IgD-negative memory B cell (primary cell): ENCODE results near the gene PEX11B. TPM values are rescaled to one million over a fixed set of nuclear protein-coding genes. Genes with fewer than 3 reads are reported as not detected.

ENCODE experiments used
- H3K27ac Mint-ChIP-seq, 3 donors: one replicate each; pipeline ENCODE4 v1.8.0; 2020 to 2022; ENCODE audit warnings: mild to moderate bottlenecking in 3 of 3, mixed read lengths in 3 of 3, moderate library complexity in 1 of 3
- H3K27me3 Mint-ChIP-seq: one replicate; pipeline ENCODE4 v1.8.0; 2021; ENCODE audit warnings: mixed read lengths
- H3K36me3 Mint-ChIP-seq: one replicate; pipeline ENCODE4 v1.8.0; 2020; ENCODE audit warnings: mild to moderate bottlenecking, mixed read lengths
- H3K4me1 Mint-ChIP-seq, 3 donors: one replicate each; pipeline ENCODE4 v1.8.0; 2020 to 2022; ENCODE audit warnings: mixed read lengths in 3 of 3, mild to moderate bottlenecking in 1 of 3
- H3K4me3 Mint-ChIP-seq, 4 donors: one replicate each; pipeline ENCODE4 v1.8.0; 2020 to 2022; ENCODE audit warnings: mild to moderate bottlenecking in 4 of 4, mixed read lengths in 4 of 4, moderate library complexity in 3 of 4
- H3K9me3 Mint-ChIP-seq, 3 donors: one replicate each; pipeline ENCODE4 v1.8.0; 2020 to 2021; ENCODE audit warnings: mixed read lengths in 3 of 3, mild to moderate bottlenecking in 1 of 3
- polyA plus RNA-seq: library from polyadenylated mRNA; unstranded; fragments of 300-500 nt; fragmentation: Illumina TruSeq; gene quantifications from one replicate; pipeline ENCODE4 v1.2.3, GENCODE V29; 2021

The PEX11B gene
- polyA plus RNA-seq, 1 donor from 2014 or later, result 42.3 TPM

GRCh38 chr1:145901312-145902021, 17.1 kb downstream of the PEX11B start:
- Mint-ChIP-seq H3K9me3 (no peaks in the 10 kb centered on the region), H3K4me1 (no peaks in the 10 kb centered on the region), H3K27me3 (no peaks in the 10 kb centered on the region), H3K36me3 (peaks cover 7% of the 10 kb centered on the region), H3K27ac (no peak overlapping the region), H3K4me3 (no peak overlapping the region)

GRCh38 chr1:145898756-145899155, 19.8 kb downstream of the PEX11B start:
- Mint-ChIP-seq H3K27ac (no peak overlapping the region), H3K36me3 (peaks cover 7% of the 10 kb centered on the region), H3K4me3 (no peak overlapping the region), H3K9me3 (no peaks in the 10 kb centered on the region), H3K27me3 (no peaks in the 10 kb centered on the region), H3K4me1 (no peaks in the 10 kb centered on the region)

GRCh38 chr1:145897969-145898368, 20.5 kb downstream of the PEX11B start:
- no peaks in the 10 kb centered on the region for H3K27me3 Mint-ChIP-seq
- no peak overlapping the region for H3K4me3 Mint-ChIP-seq
- H3K4me1 Mint-ChIP-seq, result no peaks in the 10 kb centered on the region
- H3K9me3 Mint-ChIP-seq, result no peaks in the 10 kb centered on the region
- peaks cover 7% of the 10 kb centered on the region for H3K36me3 Mint-ChIP-seq
- H3K27ac Mint-ChIP-seq, result no peak overlapping the region

GRCh38 chr1:145895471-145895870, 23.0 kb downstream of the PEX11B start:
- Mint-ChIP-seq H3K36me3 (peaks cover 4% of the 10 kb centered on the region), H3K9me3 (no peaks in the 10 kb centered on the region), H3K27me3 (no peaks in the 10 kb centered on the region), H3K4me3 (no peak overlapping the region), H3K27ac (no peak overlapping the region), H3K4me1 (no peaks in the 10 kb centered on the region)

- no peaks in the 10 kb centered on the region for H3K9me3 Mint-ChIP-seq
- no peaks in the 10 kb centered on the region for H3K4me1 Mint-ChIP-seq
These were observed 25.0 kb downstream of the PEX11B start for GRCh38 chr1:145893306-145894055.

GRCh38 chr1:145892486-145893087, 25.9 kb downstream of the PEX11B start:
- Mint-ChIP-seq H3K27ac (no peak overlapping the region), H3K4me1 (no peaks in the 10 kb centered on the region), H3K36me3 (no peaks in the 10 kb centered on the region), H3K27me3 (no peaks in the 10 kb centered on the region), H3K4me3 (no peak overlapping the region), H3K9me3 (no peaks in the 10 kb centered on the region)

More at GRCh38 chr1:145893306-145894055, 25.0 kb downstream of the PEX11B start:
- no peak overlapping the region for H3K27ac Mint-ChIP-seq
- H3K4me3 Mint-ChIP-seq, result no peak overlapping the region
- no peaks in the 10 kb centered on the region for H3K27me3 Mint-ChIP-seq
- peaks cover 3% of the 10 kb centered on the region for H3K36me3 Mint-ChIP-seq

GRCh38 chr1:145891587-145892485, 26.7 kb downstream of the PEX11B start:
- no peak overlapping the region for H3K4me3 Mint-ChIP-seq
- no peaks in the 10 kb centered on the region for H3K36me3 Mint-ChIP-seq
- peaks cover 0 to under 1% (median 0%) of the 10 kb centered on the region in 3 donors for H3K4me1 Mint-ChIP-seq
- H3K27ac Mint-ChIP-seq, result no peak overlapping the region
- no peaks in the 10 kb centered on the region for H3K9me3 Mint-ChIP-seq
- H3K27me3 Mint-ChIP-seq, result no peaks in the 10 kb centered on the region

- H3K4me1 Mint-ChIP-seq, result peaks cover 0 to 3% (median 1%) of the 10 kb centered on the region in 3 donors
- no peaks in the 10 kb centered on the region for H3K27me3 Mint-ChIP-seq
- no peak overlapping the region for H3K4me3 Mint-ChIP-seq
- H3K9me3 Mint-ChIP-seq, result no peaks in the 10 kb centered on the region
- no peaks in the 10 kb centered on the region for H3K36me3 Mint-ChIP-seq
- H3K27ac Mint-ChIP-seq, result no peak overlapping the region
These were observed 27.4 kb downstream of the PEX11B start for GRCh38 chr1:145891143-145891542.

GRCh38 chr1:145889722-145890121, 28.8 kb downstream of the PEX11B start:
- Mint-ChIP-seq H3K4me3 (no peak overlapping the region), H3K27me3 (peaks cover 2% of the 10 kb centered on the region), H3K9me3 (no peaks in the 10 kb centered on the region), H3K27ac (no peak overlapping the region), H3K36me3 (no peaks in the 10 kb centered on the region), H3K4me1 (peaks cover 0 to 12% (median 8%) of the 10 kb centered on the region in 3 donors)

- Mint-ChIP-seq H3K4me1 (peaks cover 0 to 12% (median 10%) of the 10 kb centered on the region in 3 donors), H3K4me3 (peak overlapping the region in 1 of 4 donors; percentile 21), H3K27ac (no peak overlapping the region), H3K36me3 (no peaks in the 10 kb centered on the region), H3K27me3 (peaks cover 7% of the 10 kb centered on the region), H3K9me3 (no peaks in the 10 kb centered on the region)
These were observed 30.9 kb downstream of the PEX11B start for GRCh38 chr1:145887631-145888030.

GRCh38 chr1:145886816-145887215, 31.7 kb downstream of the PEX11B start:
- H3K27me3 Mint-ChIP-seq, result peaks cover 7% of the 10 kb centered on the region
- no peak overlapping the region for H3K27ac Mint-ChIP-seq
- no peaks in the 10 kb centered on the region for H3K9me3 Mint-ChIP-seq
- H3K36me3 Mint-ChIP-seq, result no peaks in the 10 kb centered on the region
- H3K4me1 Mint-ChIP-seq, result peaks cover 0 to 12% (median 10%) of the 10 kb centered on the region in 3 donors
- H3K4me3 Mint-ChIP-seq, result peak overlapping the region; percentile 21 to 88 (median 68)

GRCh38 chr1:145886390-145886789, 32.1 kb downstream of the PEX11B start:
- peak overlapping the region; percentile 74 to 93 (median 88) for H3K4me3 Mint-ChIP-seq
- no peak overlapping the region for H3K27ac Mint-ChIP-seq
- H3K9me3 Mint-ChIP-seq, result no peaks in the 10 kb centered on the region
- H3K4me1 Mint-ChIP-seq, result peaks cover 0 to 12% (median 10%) of the 10 kb centered on the region in 3 donors
- H3K36me3 Mint-ChIP-seq, result no peaks in the 10 kb centered on the region
- peaks cover 7% of the 10 kb centered on the region for H3K27me3 Mint-ChIP-seq

- peaks cover 7% of the 10 kb centered on the region for H3K27me3 Mint-ChIP-seq
- no peaks in the 10 kb centered on the region for H3K9me3 Mint-ChIP-seq
- H3K36me3 Mint-ChIP-seq, result no peaks in the 10 kb centered on the region
- peaks cover 0 to 12% (median 10%) of the 10 kb centered on the region in 3 donors for H3K4me1 Mint-ChIP-seq
- peak within 1 kb of the TSS in 1 of 3 donors; percentile 36 for H3K27ac Mint-ChIP-seq
- H3K4me3 Mint-ChIP-seq, result peak within 1 kb of the TSS; percentile 74 to 93 (median 88)
These were observed 32.7 kb downstream of the PEX11B start, which contains the start of gene ANKRD35 for GRCh38 chr1:145885738-145886287. Gene ANKRD35 (minus strand): TSS chr1:145885866. CDS start chr1:145885758, 108 bp downstream.

GRCh38 chr1:145884675-145885074, 33.8 kb downstream of the PEX11B start:
- Mint-ChIP-seq H3K27me3 (peaks cover 7% of the 10 kb centered on the region), H3K4me3 (peak overlapping the region in 3 of 4 donors; percentile 54 to 74 (median 70)), H3K4me1 (peaks cover 0 to 12% (median 10%) of the 10 kb centered on the region in 3 donors), H3K27ac (no peak overlapping the region), H3K9me3 (no peaks in the 10 kb centered on the region), H3K36me3 (no peaks in the 10 kb centered on the region)
